Thyroid gland (tissue), 4 donors: ENCODE data around the gene CIT.

Source experiments
- POLR2A ChIP-seq, 2 donors: fragments of 450-650 bp; IDR thresholded peaks; one replicate each; pipeline ENCODE4 v1.6.1; 2017; ENCODE audit warnings: antibody characterized with exemption in 2 of 2, mild to moderate bottlenecking in 2 of 2, moderate library complexity in 1 of 2
- TF ChIP-seq, protein P1 (sequence below), 6 experiments: fragments of 200-600 bp in 3 of 6; fragments of 450-650 bp in 3 of 6; sonication (generic) in 3 of 6; IDR thresholded peaks; one replicate each; pipeline ENCODE4 v1.5.1; 2016 to 2019; ENCODE audit warnings: antibody characterized with exemption in 6 of 6, mild to moderate bottlenecking in 2 of 6, inconsistent platforms in 1 of 6, moderate library complexity in 1 of 6

DNA sequence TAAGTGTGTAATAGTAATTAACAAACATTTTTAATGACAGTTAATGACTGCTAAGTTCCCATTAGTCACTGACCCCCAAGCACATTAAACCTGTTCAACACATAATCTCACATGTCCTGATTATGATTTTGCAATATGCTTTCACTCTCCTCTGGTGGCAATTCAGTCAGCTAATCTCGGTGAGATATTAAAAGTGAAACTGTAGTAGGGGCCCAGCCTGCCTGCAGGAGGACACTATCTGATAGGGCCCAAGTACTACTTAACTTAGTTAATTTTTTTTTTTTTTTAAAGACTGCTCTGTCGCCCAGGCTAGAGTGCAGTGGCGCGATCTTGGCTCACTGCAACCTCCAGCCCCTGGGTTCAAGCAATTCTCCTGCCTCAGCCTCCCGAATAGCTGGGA is 48.8 kb downstream of the CIT start:
- no peak for TF ChIP-seq POLR2A (IDR thresholded peaks at IDR 0.05)
- TF ChIP-seq, protein P1, sequence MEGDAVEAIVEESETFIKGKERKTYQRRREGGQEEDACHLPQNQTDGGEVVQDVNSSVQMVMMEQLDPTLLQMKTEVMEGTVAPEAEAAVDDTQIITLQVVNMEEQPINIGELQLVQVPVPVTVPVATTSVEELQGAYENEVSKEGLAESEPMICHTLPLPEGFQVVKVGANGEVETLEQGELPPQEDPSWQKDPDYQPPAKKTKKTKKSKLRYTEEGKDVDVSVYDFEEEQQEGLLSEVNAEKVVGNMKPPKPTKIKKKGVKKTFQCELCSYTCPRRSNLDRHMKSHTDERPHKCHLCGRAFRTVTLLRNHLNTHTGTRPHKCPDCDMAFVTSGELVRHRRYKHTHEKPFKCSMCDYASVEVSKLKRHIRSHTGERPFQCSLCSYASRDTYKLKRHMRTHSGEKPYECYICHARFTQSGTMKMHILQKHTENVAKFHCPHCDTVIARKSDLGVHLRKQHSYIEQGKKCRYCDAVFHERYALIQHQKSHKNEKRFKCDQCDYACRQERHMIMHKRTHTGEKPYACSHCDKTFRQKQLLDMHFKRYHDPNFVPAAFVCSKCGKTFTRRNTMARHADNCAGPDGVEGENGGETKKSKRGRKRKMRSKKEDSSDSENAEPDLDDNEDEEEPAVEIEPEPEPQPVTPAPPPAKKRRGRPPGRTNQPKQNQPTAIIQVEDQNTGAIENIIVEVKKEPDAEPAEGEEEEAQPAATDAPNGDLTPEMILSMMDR (IDR thresholded peaks at IDR 0.05) = no peak
